K562 (cell line): ENCODE data around the gene TCAP. TPM values are rescaled to one million over a fixed set of nuclear protein-coding genes. Genes with fewer than 3 reads are reported as not detected.

ENCODE experiments used
- CUX1 ChIP-seq: fragments of 200-800 bp; sonication (Bioruptor generic); IDR thresholded peaks from 2 replicates; pipeline ENCODE4 v1.6.1; 2016; ENCODE audit warnings: missing genetic modification characterization, missing compliant biosample characterization
- EGR1 ChIP-seq: fragments of 450-650 bp; conservative IDR thresholded peaks from 2 replicates; pipeline ENCODE4 v1.6.1; 2017; ENCODE audit warnings: mild to moderate bottlenecking
- EZH2 ChIP-seq: IDR thresholded peaks from 2 replicates; pipeline ENCODE4 v1.6.1; 2012; ENCODE audit warnings: low read depth, mild to moderate bottlenecking, inconsistent platforms, low read length, borderline replicate concordance
- GABPB2 ChIP-seq: fragments of 250-450 bp; sonication (Bioruptor Pico); conservative IDR thresholded peaks from 2 replicates; pipeline ENCODE4 v1.5.1; 2021; ENCODE audit warnings: mild to moderate bottlenecking
- MCM2 ChIP-seq: fragments of 450-650 bp; IDR thresholded peaks from 2 replicates; pipeline ENCODE4 v1.6.1; 2017; ENCODE audit warnings: low read depth, mild to moderate bottlenecking
- MITF ChIP-seq: IDR thresholded peaks from 2 replicates; pipeline ENCODE4 v1.6.1; 2014; ENCODE audit warnings: antibody characterized with exemption
- RBM14 ChIP-seq: fragments of 200-400 bp; formaldehyde crosslinking; IDR thresholded peaks from 2 replicates; pipeline ENCODE4 v1.6.1; 2018; ENCODE audit warnings: low read depth, mild to moderate bottlenecking, low read length, moderate library complexity, borderline replicate concordance; ENCODE audit not compliant: insufficient read depth
- SAFB ChIP-seq: fragments of 200-400 bp; formaldehyde crosslinking; IDR thresholded peaks from 2 replicates; pipeline ENCODE4 v1.6.1; 2017; ENCODE audit warnings: low read depth, low read length, borderline replicate concordance
- SP1 ChIP-seq: sonication (generic); formaldehyde crosslinking; IDR thresholded peaks from 2 replicates; pipeline ENCODE4 v1.8.1; 2022; ENCODE audit warnings: mild to moderate bottlenecking, missing genetic modification reagents
- TAF9B ChIP-seq: fragments of 450-650 bp; IDR thresholded peaks from 2 replicates; pipeline ENCODE4 v1.6.1; 2018; ENCODE audit warnings: mild to moderate bottlenecking; ENCODE audit not compliant: partially characterized antibody
- TCF7L2 ChIP-seq: fragments of 150-350 bp; IDR thresholded peaks from 2 replicates; pipeline ENCODE4 v1.6.1; 2016; ENCODE audit warnings: low read depth, mild to moderate bottlenecking, low read length, moderate library complexity
- ZNF239 ChIP-seq: fragments of 250-450 bp; sonication (Bioruptor Pico); IDR thresholded peaks from 2 replicates; pipeline ENCODE4 v1.4.0; 2020; ENCODE audit warnings: mild to moderate bottlenecking
- ZNF280B ChIP-seq: fragments of 250-450 bp; sonication (Bioruptor Pico); IDR thresholded peaks from 2 replicates; pipeline ENCODE4 v1.5.1; 2021; ENCODE audit warnings: mild to moderate bottlenecking
- ZNF511 ChIP-seq: sonication (generic); formaldehyde crosslinking; IDR thresholded peaks from 2 replicates; pipeline ENCODE4 v1.8.0; 2022; ENCODE audit warnings: mild to moderate bottlenecking, missing genetic modification reagents
- polyA plus RNA-seq, 8 experiments: library from polyadenylated mRNA; depleted of rRNA in 4 of 8; stranded (reverse) in 5 of 8; unstranded in 3 of 8; fragments of >200 nt; fragmentation: Nextera tagmentation in 2 of 8; fragmentation: Illumina TruSeq in 1 of 8; extraction: Ambion mirVana in 2 of 8; extraction: Trizol in 1 of 8; gene quantifications; 2 replicates each; pipeline versions ENCODE4 v1.2.1 to v1.2.3, GENCODE V29; 2011 to 2014; ENCODE audit warnings: inconsistent platforms in 1 of 8, missing spikeins in 1 of 8
- total RNA-seq, 7 experiments: library from RNA; depleted of rRNA in 6 of 7; stranded (reverse); fragments of >200 nt in 6 of 7; fragmentation: Illumina TruSeq in 2 of 7; extraction: Trizol in 2 of 7; gene quantifications; 2 replicates each; pipeline versions ENCODE4 v1.2.1 to v1.2.3, GENCODE V29; 2011 to 2021; ENCODE audit warnings: low replicate concordance in 1 of 7
- TF ChIP-seq, protein P1 (sequence below), 2 experiments: fragments of 450-650 bp in 1 of 2; sonication (generic) in 1 of 2; formaldehyde crosslinking; conservative IDR thresholded peaks; 2 replicates each; pipeline versions ENCODE4 v1.4.0 to v1.8.1; 2020 to 2022; ENCODE audit warnings: mild to moderate bottlenecking in 1 of 2, missing genetic modification reagents in 1 of 2

The TCAP gene
- total and polyA plus RNA-seq, 9 of the 15 experiments (the other 6 are each of a cell fraction or from before 2014, with no cell fraction given), result 0.33 to 1.4 (median 0.82) TPM; not detected in 2

DNA sequence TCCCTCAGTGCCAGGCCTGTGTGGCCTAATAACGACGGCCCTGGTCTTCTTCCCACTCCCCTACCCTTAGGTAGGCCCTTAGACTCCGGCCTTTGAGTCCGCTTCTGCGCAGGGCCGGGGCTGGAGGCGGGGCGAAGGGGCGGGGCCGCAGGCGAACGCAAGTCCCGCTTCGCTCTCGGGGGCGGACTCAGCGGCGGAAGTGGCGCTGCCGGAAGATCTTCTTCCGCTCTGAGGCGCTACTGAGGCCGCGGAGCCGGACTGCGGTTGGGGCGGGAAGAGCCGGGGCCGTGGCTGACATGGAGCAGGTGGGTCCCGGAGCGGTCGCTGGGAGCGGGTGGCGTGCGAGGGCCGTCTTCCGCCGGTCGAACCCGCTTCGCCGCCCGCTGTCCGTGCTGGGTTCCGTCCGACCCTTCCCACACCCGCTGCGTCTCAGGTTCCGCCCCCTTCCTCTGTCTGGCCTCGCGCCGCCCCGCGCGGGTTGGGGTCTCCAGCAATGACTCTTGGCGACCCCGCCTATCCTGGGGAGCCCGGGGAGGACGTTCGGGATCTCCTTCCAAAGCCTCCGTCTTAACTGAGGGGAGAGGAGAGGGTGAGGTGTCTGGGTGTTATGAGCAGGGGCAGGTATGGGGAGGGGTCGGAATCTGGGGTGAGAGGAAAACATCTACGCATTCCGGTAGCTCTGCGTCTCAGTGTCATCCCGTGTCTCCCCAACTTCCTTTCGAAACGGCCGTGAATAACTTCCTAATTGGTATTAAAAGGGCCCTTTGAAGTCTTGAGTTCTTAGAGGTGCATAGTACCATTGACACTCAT is 28.0 kb upstream of the TCAP start, which contains the start of gene STARD3 (continued):
- TF ChIP-seq ZNF280B (CRISPR knock-in tag) (no peak), ZNF239 (no peak), SAFB (no peak), GABPB2 (CRISPR knock-in tag) (no peak), EGR1 (peak; percentile 57), ZNF511 (CRISPR knock-in tag) (no peak), CUX1 (CRISPR knock-in tag) (no peak), SP1 (CRISPR knock-in tag) (peak; percentile 60; the same call in 1 of the 2 replicates), TAF9B (no peak), TCF7L2 (no peak), EZH2 (no peak), MITF (no peak), RBM14 (0 out of 2 replicates have a peak, but pooled peaks have one; percentile 56), MCM2 (no peak)
- TF ChIP-seq, protein P1, sequence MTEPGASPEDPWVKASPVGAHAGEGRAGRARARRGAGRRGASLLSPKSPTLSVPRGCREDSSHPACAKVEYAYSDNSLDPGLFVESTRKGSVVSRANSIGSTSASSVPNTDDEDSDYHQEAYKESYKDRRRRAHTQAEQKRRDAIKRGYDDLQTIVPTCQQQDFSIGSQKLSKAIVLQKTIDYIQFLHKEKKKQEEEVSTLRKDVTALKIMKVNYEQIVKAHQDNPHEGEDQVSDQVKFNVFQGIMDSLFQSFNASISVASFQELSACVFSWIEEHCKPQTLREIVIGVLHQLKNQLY (CRISPR knock-in tag; conservative IDR thresholded peaks at IDR 0.05), result no peak
